NCI-H128 (cell line): ENCODE results near the gene NHS.

ENCODE experiments used
- DNase-seq: peaks from one replicate; lab custom pipeline; 2025; ENCODE audit not compliant: unreplicated experiment; lab: John Stamatoyannopoulos, UW

NHS gene

DNA sequence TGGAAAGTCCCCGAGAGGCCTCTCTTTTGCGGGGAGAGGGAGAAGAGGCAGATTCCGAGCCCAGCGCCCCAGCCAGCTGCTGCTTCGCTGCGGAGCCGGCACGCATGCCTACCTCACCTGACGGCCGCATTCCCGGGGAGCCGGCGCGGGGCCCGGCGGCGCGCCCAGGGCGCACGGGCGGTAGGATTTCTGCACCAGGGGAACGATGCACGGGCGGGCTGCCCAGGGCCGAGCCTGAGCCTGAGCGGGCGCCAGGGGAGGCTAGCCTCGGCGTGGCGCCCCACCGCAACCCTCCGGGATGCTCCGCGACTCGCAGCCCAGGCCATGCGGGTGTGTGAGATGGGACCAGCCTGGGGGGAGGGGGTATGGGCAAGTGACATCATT, 281.0 kb downstream of the NHS start:
- no peak for DNase-seq

DNA sequence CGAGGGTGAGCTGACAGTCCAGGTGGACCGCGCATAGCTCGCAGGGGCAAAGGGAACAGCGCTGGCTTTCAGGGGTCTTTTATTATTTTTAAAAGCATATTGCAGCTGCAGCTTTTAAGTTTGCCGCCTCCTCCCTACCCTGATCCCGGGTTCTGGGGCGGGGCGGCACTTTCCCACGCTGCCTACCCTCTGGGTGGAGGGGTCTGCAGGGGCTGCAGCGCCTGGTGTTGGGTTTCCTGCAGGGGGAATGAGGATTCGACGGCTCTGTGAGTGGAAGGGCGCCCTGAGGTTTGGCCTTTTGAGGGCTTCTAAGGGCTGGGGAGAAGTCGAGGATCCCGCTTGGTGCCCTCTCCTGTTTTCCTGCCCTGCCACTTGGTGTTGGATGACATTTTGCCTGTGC, 281.6 kb downstream of the NHS start:
- DNase-seq: no peak

DNA sequence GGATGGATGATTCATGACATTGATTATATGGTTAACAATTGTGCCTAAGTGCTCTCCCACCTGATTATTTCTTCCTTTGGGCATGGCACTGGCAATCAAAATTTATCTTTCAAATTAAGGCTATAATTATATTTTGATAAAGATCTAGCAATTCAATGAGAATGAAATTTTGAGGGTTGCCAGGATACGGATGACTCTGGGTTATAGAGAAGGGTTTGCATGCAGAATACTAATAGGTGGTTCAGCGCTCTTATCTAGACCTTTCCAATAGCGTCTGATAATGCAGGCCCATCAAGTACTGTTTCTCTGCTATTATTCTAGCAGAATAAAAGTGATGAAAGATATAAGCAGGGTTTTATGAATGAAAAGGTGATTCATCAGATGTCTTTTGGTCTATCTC, 287.4 kb downstream of the NHS start:
- DNase-seq: no peak

DNA sequence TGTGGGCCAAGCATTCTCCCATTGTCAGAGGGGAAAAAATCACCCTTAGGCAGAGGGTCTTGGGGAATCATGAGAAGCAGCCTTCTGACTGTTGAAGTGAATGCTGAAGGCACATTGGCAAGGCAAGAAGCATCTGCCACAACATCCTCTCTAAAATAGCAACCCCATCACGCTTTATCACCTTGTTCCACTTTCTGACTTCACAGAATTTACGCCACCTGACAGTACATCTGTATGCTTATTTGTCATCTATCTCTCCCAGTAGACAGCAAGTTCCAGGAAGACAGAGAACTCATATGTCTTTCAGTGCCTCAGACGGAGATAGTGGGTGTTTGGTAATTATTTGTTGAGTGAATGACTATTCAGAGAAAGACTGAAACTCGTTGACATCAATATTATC, 293.9 kb downstream of the NHS start:
- DNase-seq: no peak

DNA sequence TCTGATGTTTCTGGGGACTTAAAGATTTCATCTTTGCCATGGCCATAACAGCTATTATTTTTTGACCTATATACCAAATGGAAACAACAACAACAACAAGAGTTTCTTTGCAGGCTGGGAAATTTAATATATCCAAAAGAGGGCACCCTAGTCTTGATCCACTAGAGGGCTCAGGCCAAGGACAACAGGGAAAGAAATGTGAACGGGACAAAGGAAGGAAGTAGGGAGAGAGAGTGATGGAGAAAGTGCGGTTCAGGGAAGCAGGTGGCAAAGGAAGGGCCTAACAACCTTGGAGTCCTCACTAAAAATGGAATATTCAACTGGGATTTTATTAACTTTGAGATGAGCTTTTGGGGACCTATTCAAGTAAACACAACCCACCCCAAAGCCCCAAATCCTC, 294.5 kb downstream of the NHS start:
- no peak for DNase-seq

DNA sequence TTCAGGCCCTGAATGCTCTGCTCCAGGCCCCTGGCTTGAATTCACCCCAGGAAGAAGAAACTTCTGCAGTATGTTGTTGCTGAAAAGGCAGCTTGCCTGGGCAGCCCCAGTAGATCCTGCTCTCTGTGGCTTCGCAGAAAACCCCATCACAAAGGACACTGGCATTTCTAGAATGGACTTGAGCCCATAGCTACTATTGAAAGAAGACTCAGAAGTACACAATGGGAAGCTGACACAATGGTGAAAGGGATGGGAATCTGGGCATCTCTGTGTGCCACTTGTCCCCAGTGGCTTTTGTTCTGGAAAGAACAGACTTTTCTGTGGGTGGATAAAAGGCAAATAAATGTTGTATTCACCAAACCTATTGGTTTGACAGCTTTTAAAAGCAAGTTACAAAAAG, 294.9 kb downstream of the NHS start:
- no peak for DNase-seq

DNA sequence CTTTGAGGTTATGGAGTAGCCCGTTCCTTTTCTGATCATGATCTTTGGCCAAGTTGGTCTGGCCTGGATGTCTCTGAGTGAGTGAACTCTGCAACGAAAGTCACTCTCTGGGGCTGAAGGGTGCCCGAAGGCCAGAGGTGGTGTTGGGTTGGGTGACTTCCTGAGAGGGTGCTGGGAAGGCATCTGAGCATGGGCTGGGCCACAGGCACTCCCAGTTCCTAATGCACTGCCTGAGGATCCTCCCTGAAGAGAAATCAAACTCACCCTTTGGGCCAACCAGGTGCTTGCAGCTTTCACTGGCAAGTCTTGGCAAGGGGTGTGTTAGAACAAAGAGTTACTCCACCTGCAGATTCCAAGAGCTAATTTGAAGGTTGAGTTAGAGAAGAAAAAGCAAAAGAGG, 295.9 kb downstream of the NHS start:
- DNase-seq: no peak

DNA sequence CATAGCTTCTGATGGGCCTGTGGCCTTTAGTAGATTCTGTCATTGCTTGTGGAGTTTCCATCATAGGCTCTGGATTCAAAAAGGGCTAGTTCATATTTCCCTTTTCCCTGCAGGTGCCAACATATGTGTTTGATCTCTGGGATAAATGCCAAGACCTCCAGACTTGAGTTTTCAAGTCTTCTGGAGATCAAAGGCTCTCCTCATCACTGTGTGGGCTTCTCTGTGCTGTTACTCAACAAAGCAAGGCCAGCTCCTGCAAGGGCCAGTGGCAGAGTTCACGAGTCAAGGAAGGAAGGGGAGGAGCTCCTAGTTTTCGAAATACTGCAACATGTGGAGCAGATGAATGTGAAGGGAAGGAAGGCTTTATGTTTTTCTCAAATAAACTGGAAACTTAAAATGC, 299.6 kb downstream of the NHS start:
- DNase-seq: no peak

DNA sequence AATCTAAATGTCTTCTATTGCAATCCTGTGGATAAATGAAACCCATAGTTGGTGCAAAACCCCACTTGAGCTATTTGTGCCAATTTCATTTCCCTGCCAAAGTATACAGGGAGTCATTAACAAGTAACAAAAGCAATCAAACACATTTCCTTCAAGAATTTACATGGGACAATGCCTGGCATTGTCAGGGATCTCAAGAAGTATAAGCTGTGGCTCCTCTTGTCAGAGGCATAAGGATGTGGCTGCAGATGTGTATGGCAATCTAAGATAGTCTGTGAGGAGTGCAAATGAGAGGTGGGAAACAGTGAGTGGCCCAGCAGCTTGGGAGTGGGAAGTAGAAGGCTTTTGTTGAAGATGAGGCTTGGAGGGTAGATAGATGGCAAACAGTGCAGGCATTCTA, 304.3 kb downstream of the NHS start:
- DNase-seq: no peak

DNA sequence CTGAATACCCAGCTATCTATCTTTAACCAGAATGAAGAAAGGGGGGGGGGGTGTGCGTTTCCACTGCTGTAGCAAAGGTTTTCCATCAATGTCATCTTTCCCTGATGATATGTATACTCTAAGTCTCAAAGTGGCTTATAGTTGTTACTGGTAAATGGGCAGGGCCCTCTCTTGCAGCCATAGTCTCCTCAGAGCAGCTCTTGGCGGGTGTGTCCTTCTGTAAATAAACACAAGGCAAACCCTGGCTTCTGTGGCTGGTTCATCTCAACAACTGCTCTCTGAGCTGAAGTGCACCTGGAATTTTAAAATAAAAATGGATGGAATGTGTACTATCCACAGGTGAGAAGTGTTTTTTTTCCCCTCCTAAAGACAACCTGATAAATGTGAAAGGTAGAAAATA, 304.8 kb downstream of the NHS start:
- DNase-seq: no peak

DNA sequence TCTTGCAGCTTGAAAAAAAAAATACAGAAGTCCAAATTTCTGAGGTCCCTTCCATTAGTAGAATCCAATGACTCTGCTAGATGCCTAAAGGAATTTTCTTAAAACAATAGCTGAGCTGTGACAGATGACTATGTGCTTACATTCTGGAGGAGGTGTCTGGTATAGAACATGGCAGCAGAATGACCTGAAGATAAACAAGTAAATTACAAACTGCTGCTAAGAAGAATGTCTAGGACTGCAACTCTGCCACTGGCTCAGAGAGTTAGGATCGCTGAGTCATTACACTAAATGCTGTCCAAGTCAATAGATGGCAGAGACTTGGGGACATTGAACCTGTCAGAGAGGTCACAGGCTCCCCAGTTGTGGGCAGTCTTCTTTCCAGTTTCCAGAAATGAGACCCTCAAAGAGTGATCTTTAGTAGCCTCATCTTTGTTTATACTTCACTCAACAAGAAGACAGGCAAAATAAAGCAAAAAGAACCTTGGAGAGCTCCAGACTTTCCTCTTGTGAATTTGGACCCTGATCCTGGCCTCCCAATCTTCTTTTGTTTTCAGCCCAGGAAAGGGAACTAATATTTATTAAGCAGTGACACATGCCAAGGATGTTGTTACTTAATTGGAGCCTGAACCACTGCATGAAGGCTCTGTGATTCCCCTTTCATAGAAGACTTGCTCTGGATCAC, 305.9 kb downstream of the NHS start:
- no peak for DNase-seq

DNA sequence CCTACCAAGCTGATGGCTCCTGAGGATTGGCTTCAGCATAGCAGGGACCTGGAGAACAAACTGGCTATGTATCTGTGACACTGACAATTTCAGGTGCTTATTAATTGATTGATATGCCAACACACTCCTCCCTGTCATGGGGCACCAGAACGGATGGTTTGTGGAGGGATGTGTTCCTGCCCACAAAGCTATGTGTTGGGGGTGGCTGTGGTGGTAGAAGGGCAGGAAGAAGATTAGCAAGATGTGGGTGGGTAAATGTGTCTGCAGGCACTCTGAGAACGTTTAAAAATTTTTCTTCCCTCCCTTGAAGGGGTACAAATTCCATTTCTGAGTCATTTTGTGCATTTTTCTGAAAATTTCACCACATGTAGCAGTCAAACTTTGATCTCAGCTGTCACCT, 307.3 kb downstream of the NHS start:
- no peak for DNase-seq

DNA sequence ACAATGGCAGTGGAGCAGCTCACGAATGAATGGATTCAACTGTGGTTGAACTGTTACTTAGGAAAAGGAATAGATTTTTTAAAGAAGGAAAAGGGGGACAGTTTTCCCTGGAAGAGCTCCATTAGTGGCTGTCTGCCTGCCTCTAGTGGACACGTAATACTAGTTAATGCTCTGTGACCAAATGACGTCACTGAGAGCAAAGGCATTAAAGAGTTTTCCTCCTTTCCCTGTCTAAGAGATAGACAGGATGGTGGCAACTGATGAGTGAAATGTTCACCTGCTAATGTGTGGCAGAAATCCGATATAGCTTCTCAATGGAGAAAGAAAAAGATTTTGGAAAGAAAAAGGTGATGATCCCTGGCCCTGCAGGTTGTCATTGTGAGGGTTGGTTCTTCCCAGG, 310.0 kb downstream of the NHS start:
- DNase-seq: no peak

DNA sequence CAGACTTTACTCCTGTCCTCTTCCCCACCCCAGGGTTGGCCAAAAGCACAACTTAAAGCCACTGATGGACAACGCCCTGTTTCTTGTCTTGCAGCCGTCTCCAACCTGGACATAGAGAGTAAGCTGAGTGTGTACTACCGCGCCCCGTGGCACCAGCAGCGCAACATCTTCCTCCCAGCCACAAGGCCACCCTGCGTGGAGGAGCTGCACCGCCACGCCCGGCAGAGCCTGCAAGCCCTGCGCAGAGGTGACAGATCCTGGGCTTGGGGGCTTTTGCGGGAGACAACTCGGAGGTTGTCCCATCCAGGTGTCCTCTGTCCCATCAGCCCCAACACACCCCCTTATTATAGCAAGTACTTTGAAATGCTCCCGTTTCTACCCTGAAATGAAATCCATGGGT, 312.6 kb downstream of the NHS start:
- no peak for DNase-seq

DNA sequence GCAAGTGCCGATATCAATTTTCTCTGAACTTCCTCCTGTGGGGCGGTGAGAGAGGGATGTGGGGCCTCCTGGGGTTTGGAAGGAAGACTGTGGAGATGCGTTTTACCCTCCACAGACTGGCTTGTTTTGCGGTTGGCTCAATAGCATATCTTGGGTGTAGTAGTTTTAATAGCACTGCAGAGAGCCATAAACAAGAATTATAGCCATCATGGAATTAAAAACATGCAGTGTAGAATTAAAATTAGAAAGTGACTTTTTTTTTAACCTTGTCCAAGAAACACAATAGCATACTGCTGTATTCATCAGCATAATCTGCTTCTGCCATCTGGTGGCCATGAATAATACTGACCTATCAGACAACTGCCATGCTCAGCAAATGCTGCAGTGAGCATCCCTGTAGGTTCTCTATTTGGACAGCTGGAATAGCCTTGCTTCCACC, 315.0 kb downstream of the NHS start:
- peak; percentile 51 for DNase-seq

DNA sequence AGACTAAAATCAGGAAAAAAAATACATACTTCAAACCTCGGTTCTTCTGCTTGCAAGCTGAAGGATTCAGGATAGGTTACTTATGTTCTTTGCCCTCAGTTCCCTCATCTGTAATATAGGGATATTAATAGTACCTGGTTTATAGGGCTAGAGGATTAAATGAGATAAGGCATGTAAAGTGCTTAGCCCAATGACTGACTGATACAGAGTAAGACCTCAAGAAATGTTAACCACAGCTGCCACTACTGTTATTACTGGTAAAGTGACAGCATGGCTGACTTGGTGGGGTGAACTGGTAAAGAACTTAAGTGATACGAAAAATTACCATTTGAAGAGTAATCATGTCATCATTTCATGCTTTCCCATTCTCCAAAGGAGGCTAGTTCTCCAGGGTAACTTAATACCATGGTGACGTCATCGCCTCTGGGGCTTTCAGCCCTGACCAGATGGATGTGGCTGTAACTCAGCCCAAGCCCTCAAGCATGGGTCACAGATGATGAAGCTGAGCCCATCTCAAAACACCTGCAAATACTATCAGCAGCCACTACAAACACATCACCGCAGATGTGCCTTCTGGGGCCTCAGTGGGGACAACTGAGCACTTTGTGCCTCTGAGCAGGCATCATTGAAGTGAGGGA, 317.8 kb downstream of the NHS start:
- no peak for DNase-seq

DNA sequence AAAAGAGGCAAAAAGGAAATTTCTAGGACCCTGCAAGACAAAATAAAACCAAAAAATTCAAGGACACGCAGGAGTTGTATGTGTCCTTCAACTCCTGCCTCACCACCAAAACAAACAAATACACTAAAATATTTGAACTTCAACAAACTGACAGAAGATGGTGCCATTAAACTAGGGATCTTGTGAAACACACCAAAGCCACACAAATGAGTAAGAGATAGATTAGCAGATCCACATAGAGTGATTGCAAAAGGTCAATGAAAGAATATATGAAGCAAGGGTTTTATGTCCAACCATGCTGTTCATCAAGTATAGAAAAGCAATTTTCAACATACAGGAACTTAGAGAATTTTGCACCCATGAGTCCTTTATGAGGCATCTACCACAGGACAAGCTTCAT, 322.2 kb downstream of the NHS start:
- no peak for DNase-seq

DNA sequence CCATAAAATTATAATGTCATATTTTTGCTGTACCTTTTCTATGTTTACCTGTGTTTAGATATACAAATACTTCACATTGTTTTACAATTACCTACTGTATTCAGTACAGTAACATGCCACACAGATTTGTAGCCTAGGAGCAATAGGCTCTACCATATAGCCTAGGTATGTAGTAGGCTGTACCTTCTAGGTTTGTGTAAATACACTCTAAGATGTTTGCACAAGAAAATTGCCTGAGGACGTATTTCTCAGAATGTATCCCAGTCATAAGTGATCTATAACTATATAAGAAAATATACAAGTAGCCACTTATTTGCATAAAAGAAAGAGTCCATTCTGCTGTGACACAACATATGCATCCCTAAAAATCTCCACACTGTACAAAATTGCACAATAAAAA, 326.0 kb downstream of the NHS start:
- DNase-seq: no peak

DNA sequence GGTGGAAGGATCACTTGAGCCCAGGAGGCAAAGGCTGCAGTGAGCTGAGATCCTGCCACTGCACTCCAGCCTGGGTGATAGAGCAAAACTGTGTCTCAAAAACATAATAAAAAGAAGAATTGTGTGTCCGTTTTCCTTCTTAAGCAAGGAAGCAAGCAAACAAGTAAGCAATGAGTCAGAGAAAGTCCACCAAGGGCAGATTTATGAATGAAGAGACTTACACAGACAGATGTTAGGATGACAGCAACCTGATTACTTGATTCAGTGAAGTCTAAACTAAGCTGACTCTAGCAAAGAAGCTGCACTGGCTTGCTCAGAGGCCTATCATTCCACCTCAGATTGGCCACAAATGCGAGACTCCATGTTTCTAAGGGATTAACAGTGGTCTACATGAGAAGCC, 328.2 kb downstream of the NHS start:
- no peak for DNase-seq

DNA sequence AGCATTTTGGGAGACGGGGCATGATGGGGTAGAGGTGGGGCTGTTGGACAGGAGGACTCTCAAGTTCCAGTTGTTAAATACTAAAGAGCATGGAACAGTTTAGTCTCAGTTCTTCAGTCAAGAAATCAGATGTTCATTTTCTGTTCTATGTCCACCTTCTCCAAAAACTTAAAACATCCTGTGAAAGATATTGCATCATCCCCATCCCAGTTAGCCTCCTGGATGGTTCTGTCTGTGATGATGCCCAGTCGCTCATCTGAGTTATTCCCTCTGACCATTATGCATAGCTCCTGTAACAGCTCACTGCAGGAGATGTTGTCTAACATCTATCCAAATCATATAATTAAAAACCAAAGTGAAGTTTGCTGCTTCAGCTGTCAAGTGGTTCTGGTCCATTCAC, 330.2 kb downstream of the NHS start:
- DNase-seq: no peak

DNA sequence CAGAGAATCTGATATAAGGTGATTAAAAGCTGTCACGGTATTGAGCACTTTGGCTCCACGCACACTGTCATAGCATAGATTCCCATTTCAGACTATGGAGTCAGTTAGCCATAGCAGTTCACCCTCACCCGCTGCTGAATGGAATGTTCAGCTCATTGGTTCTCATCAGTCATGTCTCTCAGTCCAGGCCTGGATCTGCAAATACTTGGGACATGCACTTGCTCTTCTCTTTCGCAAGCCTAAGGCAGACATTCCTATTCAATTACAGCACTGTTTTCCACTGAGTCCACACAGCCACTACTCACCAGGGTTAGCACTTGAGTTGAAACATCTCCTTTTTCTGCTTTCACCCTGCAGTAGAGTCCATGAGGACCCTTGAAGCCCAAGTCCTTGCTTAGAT, 331.7 kb downstream of the NHS start:
- DNase-seq: no peak

DNA sequence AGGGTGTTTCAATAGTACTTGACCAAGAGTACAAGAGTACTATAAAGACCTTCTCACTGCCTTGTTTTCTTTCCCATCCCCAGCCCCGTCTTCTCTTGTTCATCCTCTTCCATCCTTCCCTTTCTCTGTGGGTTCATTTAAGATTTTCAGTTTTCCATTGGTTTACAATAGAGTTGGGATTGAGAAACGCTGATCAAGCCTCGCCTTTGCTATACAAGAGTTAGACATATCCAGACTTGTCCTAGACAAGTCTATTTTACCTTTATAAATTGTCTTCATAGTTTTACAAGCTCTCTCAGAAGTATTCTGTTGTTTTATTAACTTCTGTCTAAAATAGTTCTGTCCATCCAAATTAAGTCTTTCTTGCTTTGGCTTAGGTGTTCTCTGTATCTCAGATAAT, 332.7 kb downstream of the NHS start:
- DNase-seq: no peak

DNA sequence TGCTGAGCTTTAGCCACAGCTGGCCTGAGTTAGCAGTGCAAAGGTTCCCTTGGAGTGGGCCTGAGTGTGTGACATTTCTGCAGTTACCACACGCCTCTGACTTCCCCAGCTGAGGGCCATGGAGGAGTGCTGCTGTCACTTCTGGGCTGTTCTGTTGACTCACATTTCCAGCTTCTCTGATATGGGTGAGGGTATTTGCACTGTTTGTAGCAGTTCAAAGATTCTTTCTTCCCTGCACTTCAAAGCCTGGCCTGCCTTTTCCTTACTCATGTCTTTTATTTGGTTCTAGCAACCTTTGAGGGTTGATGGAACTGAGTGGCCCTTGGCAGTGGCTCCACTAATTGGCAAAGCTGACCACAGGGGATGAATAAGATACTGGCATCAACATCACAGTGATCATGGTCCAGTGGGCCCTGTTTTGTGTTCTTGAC, 335.9 kb downstream of the NHS start:
- no peak for DNase-seq
